NCI-H526 (cell line): ENCODE results near the gene CEP170.
"Not testable (repeated sequence)": the region's sequence is repeated elsewhere in the genome, so short reads cannot be mapped to it uniquely, and the experiment has no call there.

ENCODE experiments used
- DNase-seq, 2 experiments: peaks; one replicate each; lab custom pipeline; 2025; lab: John Stamatoyannopoulos, UW

Gene CEP170

DNA sequence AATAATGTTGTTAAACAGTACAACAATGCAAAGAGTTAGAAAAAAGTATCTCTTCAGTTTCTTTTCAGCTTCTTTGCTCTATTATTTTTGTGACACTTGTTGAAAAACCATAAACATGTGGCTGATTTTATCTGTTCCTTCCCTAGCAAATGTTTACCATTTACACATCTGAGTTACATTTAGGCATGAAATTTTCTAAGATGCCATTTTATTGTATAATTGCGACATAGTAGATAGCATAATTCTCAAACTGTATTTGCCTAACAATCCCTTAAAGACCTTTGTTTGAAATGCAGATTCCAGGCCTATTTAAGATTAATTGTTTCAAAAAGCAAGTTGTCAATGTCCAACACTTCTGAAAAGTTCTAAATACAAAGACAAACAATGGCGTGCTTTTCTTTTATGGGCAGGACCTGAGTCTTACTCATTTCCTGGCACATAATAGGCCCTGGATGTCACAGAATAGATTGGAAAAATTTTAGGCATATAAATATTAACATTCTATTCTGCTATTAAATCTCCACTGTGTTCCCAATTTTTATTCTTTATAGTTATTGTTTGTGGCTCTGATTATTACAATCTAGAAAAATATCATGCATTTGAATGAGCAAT, 81.2 kb downstream of the CEP170 start:
- not testable (repeated sequence) for DNase-seq

DNA sequence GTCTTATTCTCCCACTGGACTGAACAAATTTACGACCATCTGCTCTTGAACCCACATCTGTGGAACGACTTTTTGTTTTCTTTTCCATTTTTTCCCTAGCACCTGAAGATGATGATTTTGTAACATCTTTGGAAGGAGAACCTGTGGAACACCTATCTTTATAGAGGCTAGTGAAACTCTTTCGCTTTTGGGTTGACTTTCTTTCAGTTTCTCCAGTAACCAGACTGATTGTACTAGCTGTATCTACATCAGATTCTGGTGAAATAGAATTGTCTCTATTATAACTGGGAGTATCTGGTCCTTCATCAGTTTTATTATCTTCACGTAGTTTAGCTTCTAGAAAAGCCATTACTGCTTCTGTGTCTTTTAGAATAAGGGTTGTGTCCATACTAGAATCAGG, 90.2 kb downstream of the CEP170 start:
- DNase-seq, result not testable (repeated sequence)

DNA sequence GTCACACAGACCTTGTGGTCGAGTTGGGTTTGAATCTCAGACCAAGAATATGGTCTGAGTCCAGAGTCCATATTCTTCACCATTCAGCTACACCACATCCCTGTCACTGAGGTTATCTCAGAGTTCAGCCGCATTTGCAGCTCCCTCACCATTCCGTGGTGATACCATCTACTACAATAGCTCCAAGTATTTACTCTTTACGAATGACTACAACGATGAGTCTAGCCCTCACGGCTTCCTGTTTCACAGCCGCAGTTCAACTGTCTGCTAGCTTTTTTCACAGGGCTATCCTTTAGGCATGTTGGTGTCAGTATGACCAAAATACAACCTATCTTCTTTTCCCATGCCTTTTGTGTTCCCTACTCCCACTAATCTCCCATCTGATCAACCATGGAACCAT, 104.2 kb downstream of the CEP170 start:
- DNase-seq, result not testable (repeated sequence)

DNA sequence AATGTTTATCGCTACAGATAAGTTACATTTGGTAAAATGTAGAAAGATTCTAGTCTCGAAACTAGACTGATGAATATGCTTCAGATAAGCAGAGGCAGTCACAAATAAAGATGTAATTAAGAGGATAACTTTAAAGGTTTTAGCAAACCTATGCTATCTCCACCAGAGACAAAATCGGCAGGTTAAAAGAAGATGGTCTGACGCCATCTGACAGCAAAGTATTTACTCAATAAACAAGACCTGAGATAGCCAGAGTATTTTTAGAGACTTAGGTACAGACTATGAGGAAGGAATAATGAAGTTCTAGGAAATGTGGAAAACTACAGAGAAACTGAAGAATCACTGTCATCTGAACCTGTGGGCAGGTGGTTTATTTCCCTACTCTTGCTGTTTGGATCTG, 106.0 kb downstream of the CEP170 start:
- DNase-seq, result not testable (repeated sequence)

DNA sequence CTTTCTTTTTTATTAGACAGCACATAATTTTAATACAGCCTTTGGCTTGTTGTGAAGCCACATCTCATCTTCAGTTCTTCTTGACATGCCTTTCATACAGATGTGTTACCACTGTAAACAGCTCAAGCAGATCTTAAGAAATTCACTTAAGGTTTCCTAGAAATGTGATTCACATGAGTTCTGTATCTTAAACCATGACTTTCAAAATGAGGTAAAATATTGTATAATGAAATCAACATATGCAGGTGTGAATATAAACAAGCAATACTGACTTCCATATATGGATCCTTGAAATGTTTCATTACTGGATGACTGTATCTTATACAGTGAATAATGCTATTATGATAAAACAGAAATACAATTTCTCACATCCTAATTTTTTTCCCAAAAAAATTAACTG, 107.7 kb downstream of the CEP170 start:
- DNase-seq, result not testable (repeated sequence)

DNA sequence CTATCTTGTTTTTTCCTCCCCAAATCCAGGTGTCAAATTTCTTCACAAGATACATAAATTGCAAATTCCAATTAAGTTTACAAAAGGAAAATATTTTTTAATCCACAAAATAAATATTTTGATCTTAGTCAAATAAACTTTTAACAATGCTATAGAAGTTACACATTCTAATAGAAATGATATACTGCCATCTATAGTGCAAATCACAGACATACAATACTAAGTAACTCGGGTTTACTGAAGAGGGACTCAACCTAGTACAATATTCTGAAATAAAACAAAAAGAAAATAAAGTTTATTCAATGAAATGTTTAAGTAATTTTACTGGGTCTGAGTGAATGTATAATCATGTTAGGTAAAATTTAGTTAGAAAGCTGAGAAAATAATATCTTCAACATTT, 114.6 kb downstream of the CEP170 start:
- DNase-seq, result not testable (repeated sequence)

DNA sequence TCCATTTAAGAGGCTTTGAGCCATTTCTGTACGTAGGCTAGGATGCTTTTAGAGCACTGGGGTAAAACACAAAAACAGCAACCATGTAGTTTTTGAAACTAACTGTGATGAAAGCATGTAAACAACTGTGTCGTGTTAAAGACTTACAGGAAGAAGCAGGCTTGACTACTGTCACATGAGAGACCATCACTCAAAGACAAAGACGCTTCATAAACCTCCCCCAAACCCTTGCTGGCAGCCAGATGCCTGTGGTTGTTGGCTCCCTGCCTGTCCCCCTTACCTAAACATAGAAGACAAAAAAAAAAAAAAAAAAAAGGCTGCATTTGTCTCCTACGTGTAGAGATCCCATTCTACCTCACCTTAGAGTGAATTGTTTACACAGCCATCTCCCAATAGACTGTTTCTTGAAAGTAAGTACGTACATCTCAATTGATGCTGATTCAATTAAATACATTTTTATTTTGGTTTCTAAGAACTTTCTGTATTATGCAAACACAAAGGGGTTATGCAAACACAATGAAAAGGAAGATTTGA, 132.1 kb downstream of the CEP170 start:
- peak in 1 of 2 experiments; percentile 8 for DNase-seq

DNA sequence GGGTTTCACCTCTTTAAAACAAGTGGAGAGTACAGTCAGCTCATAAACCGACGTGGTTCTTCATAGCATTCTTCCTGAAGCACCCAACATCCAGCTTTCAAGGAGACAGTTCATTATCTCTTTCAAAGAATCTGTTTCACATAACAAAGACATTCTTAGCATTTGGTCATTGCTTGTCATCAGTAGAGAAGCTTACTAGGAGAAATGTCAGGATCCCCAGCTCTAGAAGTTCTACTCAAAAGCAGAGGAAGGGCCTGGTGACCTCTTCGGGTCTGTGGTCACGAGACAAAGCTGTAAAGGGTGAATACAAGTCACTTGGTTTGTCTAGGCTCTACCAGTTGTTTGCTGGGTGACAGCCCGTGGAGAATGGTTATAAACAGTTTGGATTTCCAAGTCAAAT, 133.1 kb downstream of the CEP170 start:
- DNase-seq, result peak in 1 of 2 experiments; percentile 46

DNA sequence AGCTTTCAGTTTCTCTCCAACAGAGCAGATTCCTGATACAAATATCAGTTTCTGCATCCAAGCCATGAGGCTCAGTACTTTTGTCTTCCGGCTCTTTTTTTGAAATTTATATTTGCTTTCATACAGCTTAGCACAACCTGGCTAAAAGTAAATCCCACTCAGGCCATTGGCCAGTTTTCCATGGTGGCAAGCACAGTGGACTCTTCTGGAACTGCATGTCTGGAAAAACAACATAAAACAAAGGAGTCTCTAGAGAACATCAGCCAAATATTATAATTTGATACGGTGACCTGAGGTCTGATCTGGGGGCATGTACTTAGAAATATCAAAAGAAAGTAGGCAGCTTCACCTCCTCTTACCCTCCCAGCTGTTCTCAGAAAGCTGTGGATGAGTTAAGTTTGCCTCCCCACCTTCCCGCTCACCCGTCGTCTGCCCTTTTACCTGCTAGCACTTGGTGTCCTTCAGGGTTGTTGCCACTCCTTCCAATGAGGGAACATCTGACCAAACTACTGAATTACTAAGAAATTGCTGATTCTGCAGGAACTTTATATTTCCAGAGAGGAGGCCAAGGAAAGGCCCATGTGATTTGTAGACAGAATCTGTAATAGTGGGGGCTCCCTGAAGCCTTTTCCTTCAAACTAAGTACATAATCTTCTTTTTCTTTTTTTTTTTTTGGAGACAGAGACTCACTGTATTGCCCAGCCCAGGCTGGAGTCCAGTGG, 136.3 kb downstream of the CEP170 start:
- DNase-seq, result not testable (repeated sequence)

DNA sequence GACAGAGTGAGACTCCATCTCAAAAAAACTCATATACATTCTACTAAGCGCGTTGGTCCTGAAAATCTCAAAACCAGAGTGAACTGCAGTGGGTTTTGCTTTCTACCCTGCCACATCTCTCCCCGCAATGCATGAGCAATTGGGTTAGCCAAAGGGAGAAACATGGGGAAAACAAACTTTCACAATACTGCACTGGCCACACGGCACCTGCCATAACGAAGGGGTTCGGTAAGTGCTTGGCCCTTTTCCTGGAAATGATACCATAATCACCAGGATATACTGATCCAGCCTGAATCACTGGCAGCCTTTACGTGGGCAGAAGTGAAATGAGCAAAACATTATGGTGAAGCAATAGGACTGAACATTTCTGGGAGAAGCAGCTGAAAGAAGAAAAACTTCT, 138.9 kb downstream of the CEP170 start:
- DNase-seq, result not testable (repeated sequence)

DNA sequence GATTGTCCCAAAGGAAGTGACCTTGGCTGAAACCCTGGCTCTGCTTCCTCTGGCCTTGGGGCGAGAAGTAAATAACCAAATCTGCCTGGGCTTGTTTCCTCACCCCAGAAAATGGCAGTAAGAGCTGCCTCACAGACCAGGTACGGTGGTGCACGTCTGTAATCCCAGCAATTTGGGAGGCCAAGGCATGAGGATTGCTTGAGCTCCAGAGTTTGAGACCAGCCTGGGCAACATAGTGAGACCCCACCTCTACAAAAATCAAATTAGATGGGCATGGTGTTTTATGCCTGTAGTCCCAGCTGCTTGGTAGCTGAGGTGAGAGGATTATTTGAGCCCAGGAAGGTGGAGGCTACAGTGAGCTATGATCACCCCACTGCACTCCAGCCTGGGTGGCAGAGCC, 140.3 kb downstream of the CEP170 start:
- not testable (repeated sequence) for DNase-seq

DNA sequence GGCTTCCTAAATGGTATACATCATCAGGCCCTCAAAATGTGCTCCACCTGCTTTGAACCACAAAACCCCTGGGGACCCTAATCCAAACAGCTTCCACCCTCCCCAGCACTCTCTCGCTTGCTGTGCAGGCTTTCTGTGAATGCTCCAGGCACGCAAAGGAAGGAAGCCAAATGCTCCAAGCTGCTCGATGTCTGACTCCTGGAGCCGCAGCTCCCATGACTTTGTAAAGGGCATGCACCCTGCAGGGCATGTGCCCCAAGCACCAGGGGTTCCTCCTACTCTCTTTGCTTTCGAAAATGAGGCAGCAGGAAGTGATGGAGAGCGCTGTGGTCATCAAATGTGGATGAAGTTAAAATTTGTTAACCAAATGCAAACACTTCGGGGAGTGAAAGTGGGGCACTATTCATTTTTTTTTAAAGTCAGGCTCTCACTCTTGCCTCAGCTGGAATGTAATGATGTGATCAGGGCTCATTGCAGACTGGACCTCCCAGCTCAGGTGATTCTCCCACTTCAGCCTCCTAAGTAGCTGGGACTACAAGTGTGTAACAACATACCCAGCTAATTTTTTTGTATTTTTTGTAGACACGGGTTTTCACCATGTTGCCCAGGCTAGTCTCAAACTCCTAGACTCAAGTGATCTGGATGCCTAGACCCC, 140.9 kb downstream of the CEP170 start:
- peak; percentile 58 to 77 for DNase-seq

DNA sequence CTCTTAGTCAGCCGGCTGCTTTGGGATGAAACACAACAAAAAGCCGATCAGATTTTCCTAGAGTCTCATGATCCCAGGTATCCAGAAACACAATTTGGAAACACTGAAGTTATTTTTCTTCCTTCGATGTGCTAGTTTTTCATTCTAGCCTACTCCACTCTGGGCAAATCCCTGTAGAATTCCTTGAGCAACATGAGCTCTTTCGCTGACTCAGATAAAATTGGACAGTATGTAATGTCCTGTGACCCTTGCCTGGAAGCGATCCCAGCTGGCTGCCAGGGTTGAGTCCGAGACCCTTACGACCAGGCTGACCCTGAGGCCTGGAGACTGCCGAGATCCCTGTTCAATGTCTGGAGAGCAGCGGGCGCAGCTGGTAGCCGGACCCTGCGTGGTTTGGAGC, 147.9 kb downstream of the CEP170 start:
- not testable (repeated sequence) for DNase-seq

DNA sequence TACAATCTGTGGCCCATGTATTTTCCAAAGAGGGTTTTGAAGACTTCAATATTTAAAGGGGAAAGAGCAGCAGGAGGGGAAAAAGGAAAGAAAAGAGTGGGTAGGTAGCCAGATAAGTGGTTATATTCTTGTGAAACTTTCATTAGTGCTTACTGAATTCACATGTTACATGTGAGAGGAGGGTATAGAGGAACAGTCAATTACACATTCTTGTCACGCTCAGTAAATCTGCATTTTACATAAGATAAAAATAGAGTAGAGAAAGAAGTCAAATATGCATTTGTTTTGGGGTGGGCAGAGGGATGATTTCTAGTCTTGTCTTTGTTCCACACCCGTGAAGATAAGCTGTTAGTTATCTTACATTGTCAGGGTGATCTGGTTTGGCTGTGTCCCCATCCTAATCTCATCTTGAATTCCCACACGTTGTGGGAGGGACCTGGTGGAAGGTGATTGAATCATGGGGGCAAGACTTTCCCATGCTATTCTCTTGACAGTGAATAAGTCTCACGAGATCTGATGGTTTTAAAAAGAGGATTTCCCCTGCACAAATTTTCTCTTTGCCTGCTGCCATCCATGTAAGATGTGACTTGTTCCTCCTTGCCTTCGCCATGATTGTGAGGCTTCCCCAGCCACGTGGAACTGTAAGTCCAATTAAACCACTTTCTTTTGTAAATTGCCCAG, 149.3 kb downstream of the CEP170 start:
- not testable (repeated sequence) for DNase-seq

DNA sequence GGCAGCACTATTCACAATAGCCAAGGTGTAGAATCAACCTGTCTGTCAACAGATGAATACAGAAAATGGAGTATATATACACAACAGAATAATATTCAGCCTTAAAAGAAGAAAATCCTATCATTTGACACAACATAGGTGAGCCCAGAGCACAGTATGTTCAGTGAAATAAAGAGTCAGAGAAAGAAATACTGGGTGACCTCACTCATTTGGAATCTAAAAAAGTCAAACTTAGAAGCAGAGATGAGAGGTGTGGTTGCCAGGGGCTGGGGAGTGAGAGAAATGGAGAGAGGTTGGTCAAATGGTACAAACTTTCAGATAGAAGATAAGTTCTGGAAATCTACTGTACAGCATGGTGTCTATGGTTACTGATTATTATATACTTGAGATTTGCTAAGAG, 150.0 kb downstream of the CEP170 start:
- not testable (repeated sequence) for DNase-seq

DNA sequence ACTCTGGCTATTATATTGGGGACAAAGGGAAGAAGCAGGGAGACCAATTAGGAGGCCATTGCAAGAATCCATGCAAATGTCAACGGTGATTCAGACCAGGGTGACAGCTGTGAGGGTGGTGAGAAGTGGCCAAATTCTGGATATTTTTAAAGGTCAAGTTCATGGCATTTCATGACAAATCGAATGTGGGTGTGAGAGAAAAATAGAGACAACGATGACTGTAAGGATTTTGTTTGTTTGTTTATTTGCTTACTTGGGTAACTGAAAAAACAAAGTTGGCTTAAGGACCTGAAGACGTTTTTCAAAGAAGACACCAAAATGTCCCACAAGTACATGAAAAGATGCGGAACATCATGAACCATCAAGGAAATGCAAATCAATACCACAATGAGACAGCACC, 150.6 kb downstream of the CEP170 start:
- not testable (repeated sequence) for DNase-seq

DNA sequence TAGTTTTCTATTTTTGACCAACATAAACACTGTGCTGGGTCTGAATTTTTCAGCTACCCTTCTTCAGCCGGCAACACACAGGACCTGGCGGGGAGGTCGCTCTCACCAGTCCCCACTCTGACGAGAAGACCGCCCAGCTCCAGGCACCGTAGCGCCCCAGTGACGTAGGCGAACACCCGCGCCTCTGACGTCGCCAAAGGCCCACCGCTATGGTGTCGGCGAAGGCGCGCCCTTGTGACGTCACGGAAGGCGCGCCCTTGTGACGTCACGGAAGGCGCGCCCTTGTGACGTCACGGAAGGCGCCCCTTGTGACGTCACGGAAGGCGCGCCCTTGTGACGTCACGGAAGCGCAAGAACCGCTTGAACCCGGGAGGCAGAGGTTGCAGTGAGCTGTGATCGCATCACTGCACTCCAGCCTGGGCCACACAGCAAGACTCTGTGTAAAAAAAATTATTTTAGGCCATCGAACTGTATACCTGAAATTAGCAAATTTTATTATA, 153.5 kb downstream of the CEP170 start:
- not testable (repeated sequence) for DNase-seq

DNA sequence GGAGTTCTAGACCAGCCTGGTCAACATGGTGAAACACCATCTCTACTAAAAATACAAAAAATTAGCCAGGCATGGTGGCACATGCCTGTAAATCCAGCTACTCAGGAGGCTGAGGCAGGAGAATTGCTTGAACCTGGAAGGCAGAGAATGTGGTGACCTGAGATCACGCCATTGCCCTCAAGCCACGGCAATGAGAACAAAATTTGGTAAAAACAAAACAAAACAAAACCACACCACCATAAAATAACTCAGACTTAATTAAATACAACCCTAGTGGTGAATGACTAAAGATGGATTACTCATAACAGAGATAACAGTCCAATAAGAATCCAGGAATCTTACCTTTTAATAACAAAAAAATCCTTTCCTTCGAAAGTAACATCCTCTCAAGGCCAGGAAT, 167.7 kb downstream of the CEP170 start:
- not testable (repeated sequence) for DNase-seq
